Inflammatory macrophage treated with lipopolysaccharide for 1 hour (primary cell): ENCODE data around the gene TRDMT1.
"Not testable (repeated sequence)": the region's sequence is repeated elsewhere in the genome, so short reads cannot be mapped to it uniquely, and the experiment has no call there.

ENCODE experiments used
- DNase-seq, 2 donors: peaks; one replicate each; pipeline ENCODE4 v3.0.0-alpha.2; 2020 to 2022

The TRDMT1 gene

DNA sequence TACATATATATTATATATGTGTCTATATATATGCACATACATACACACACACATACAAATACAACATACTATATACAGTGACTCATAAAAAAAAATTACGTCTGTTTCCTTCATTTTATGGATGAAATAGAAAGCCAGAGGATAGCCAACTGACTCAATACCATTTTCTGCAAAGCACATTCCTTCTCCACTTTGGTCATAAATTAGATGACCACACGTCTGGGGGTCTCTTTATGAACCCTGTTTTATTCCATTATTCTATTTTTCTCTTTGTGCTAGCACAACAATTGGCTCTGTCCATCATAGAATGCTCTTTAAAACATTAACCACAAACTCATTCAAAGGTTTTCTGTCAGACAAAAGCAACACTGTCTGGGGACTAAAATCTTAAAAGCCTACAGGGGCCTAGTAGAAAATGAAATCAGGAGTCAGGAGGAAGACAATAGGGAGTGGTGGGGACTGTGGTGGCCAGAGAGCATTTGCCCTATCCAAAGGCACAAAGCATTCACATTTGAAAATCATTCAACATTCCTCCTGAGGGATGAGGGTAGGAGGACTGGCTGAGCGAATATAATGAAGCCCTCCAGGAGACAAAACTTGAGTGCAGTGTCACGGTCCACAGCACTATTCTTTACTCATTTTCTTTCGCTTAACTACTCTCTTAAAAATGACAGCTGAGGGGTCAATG is 76.1 kb downstream of the TRDMT1 start:
- no peak for DNase-seq

DNA sequence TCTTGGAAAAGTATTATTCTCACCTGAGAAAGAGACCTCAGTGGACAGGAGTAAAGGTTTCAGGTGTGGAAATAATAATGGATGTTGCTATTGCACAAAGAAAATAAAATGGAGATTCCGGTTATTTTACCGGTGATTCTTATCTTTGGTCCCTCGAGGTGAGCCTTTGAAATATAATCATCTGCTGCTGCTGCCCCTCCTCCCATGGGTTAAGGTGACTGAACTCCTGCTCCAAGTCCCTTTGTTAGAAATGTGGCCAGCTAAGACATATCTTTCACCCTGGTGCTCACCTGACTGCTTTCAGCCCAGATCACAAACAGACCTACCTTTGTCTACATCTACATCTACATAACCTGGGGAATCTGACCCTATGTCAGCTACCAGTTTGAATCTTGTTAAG is 77.5 kb downstream of the TRDMT1 start:
- DNase-seq, result no peak

DNA sequence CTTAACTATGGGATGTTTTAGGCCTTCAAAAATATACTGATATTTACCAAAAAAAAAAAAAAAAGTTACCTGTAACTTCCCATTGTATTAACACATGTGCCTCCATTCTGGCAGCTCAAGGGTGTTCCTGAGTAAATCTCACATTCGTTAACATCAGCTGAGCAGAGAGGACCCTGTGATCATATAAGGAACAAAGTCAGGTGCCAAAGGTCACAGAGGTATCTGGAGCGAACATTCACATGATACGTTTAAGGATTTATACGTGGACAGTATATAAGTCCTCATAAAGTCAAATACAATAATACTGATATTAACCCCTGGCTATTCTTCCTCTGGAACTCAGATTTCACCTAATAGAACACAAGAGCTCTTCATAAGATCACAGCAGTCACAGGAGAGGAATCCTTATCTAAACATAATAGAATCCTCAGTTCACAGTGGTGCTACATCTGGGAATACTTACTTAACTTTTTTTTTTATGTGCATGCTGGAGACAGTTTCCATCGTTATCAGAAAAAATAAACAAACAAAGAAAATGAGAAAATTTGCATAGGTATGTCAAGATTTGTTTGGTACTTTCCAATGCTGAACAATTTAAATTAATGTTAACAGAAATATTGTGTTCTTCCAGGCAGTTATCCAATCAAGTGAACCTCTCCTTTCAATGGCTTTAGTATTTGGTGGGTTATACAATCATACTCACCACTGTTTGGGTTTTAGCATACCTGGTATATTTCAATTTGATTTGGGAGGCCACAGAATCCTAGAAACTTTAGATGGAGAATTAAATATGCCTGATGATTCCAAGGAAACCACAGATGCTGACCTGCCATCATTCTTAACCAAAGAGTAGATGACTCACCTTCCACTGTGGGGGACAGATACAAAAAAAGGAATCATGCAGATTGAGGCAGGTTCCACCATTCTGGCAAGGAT is 78.5 kb downstream of the TRDMT1 start:
- no peak for DNase-seq

DNA sequence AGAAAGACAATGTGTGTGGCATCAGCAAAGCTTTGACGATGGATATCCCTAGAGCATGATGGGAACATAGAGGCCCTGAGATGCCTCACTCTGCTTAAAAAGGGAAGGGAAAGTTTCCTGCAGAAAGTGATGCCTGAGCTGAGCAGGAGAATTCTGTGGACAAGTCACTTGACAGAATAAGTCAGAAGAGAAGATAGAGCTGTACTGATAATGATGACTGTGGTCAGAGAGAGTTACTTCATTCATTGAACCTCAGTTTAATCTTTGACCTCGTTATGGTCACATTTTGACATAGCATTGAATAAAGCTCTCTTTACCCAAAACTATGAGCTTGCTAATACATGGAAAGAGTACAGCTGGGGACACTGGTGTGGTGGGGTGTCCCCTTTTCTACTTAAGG is 79.4 kb downstream of the TRDMT1 start:
- no peak for DNase-seq

DNA sequence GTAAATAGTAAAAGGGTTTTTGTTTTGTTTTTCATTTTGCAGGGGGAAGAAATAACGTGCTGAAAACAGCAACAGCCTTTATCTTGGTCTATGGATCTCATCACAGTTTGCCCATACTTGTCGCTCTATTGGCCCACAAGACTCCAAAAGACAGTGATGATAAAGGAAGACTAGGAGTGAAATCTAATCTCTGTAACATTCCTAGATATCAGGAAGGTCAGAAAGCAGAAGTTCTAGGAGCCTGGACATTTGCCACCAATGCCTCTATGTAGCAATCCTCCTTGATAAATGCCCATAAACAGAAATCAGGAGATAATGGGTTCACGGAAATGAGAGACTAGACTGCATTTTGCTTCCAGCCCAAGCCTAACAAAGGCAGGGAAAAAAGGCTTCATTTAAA is 80.8 kb downstream of the TRDMT1 start:
- no peak for DNase-seq

DNA sequence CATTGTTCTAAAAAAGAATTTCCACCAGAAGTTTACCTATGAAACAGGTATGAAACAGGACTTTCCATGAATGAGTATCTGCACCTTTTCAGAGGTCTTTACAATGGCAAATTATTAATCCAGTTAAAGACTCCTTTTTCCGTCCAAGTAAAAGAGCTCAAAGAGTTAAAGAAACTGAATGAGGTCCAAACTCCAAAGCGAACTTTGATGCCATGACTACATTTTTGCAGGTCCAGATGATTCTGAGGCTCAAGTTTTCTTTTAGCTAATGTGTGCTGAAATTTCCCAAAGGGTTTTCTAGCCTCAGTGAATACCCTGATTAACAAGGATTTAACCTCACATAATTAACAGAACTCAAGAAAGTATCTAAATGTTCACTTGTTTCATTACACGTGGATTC is 81.6 kb downstream of the TRDMT1 start:
- DNase-seq, result no peak

DNA sequence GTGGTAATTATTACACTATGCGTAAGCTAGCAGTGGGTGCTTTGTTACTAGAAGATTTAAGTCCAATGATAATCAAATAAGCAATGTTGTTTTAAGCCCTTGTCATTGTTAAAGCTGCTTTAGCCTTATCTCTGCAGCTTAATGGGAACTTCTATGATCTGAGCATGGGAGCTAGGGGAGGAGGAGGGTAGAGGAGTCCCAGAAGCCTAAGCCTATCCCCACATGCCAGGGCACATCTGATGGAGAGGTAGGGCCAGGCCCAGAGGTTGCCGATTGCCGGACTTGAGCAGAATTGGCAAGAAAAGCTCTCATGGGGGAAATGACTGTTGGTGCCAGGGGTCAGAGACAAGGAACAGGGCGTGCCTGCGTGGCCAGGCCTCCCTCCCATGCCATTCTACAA is 85.3 kb downstream of the TRDMT1 start:
- no peak for DNase-seq

DNA sequence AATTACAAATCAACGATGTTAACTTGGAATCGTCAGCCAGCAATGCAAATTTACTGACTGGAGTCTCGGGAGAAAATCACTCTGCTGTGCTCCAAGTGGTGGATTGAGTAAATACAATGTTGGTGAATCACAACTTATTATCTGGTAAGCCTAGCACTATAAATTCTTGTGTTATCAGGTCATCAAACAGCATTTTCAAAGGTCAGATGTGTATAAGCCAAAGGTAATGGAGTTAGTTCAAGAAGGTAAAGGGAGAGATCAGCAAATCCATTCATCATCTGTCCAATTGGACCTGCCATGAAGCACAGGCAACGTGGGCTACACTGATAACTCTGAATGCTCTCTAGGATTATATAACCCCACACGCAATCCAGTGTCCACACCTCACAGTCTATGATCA is 85.8 kb downstream of the TRDMT1 start:
- DNase-seq, result no peak

DNA sequence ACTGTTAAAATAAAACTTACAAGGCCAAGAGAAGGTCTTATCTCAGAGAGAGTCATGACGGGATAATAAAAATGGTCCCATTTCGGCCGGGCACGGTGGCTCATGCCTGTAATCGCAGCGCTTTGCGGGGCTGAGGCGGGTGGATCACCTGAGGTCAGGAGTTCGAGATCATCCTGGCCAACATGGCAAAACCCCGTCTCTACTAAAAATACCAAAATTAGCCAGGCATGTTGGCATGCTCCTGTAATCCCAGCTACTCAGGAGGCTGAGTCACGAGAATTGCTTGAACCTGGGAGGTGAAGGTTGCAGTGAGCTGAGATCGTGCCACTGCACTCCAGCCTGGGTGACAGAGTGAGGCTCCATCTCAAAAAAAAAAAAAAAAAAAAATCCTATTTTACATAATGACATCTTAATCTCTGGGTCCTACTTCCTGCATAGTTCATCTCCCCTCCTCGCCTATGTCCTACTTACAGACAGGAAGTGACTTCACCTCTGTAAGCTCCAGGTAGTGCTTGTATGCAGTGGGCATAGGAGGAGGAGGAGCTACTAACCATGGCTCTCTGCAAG is 86.5 kb downstream of the TRDMT1 start:
- not testable (repeated sequence) for DNase-seq

DNA sequence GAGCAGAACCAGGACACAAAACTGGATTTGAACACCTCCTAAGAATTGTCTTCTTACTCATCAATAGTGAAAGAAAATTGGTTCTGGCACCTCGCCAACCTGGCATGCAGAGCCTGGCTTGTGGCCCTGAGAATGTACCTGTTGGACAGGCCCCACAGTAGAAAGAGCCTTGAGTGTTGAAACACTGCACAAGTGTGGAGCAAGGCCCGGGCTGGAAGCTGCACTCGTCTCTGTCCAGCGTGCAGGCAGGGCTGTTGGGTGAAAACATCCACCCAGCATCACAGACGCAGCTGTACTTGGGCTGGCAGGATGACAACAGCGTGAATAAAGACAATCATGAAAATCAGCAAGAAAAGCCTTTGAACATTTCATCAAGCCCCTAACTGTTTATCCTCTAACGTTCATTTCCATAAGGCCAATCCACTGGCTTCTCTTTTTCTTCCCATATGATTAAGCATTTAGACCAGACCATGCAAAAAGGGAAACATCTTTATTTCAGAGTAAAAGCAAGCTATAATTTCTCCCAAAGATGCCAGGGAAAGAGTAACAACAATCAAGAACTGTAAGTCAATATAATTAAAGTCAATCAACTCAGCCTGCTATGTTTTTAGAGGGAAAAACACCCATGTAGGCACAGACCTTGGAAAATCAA is 87.5 kb downstream of the TRDMT1 start:
- DNase-seq, result no peak

DNA sequence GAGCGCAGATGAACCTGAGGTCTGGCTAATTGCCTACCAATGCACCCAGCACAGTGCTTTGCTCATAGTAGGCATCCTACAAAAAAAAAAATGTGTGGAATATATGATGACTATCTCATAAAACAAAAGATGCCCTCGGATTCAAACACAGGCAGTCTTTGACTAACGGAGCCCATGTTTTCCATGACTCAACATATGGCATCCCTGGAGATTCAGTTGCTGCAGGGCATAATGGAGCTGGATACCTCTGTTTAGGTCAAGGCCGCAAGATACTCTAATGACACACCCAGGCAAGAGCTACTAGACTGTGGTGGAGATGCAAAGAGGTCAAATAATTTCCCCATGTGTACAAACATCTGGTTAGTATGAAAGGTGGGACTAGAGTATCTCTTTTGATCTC is 88.1 kb downstream of the TRDMT1 start:
- DNase-seq, result no peak

DNA sequence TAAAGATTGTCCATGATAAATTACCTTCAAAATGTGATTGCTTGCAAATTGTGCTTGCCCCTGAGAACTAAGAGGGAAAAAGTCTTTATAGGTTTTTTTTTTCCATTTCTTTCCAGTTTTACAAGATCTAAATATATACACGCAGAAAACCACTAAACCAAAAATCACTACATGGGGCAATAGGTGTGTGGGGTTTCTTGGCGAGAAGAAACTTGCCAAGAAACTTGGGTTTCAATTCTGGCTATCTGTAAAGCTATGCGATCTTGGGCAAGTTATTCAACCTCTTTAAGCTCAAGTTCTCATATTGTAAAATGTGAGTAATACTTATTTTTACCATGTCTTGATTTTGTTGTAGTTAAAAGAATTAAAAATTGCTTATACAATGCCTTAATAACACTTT is 88.9 kb downstream of the TRDMT1 start:
- no peak for DNase-seq

DNA sequence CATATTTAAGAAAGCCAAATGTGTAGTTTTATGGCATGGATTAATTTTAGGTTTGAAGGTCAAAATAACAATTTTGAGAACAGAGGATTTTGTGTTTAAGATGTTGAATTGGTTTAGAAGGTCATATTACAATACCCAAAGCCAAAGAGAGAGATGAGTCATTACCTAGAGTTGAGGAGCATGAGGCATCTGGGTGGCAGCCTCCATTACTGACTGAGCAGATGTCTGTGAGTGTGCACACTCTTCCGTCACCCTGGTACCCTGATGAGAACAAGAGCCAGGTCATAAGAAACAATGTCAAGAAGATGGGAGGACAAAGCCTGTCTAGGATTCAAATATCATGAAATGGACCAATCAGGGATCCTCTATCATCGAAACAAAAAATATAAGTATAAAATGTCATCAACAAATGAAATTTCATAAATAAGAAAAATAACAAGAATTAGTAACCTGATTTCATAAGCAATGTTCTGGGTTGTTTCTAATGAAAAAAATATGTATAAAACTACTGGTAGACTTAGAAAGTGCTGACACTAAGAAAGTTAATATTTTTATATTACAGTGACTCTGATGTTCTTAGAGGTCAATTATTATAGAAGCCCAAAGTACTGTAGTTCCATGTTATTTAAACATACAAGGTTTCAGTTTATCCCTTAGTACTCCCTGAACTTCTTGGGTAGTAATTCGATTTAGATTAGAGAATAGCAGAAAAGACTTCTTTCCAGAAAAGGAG is 91.8 kb downstream of the TRDMT1 start:
- peak; percentile 22 to 28 for DNase-seq

DNA sequence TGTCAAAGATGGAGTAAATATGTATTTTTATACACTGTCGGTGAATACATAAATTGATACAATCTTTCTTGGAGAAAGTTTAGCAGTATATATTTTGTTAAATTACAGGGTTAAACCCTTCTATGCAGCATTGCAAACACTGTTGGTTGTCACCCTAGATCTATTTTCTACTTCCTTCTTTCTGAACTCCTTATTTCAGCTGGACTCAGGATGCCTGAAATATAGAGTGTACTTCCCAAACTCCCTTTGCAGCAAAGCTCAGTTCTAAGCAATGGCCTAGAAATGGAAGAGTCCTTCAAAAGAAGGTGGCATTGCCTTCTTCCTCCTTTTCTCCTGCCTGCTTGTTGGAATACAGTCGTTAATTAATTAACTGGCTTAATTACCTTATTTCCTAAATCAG is 92.4 kb downstream of the TRDMT1 start:
- DNase-seq, result peak; percentile 12 to 22

DNA sequence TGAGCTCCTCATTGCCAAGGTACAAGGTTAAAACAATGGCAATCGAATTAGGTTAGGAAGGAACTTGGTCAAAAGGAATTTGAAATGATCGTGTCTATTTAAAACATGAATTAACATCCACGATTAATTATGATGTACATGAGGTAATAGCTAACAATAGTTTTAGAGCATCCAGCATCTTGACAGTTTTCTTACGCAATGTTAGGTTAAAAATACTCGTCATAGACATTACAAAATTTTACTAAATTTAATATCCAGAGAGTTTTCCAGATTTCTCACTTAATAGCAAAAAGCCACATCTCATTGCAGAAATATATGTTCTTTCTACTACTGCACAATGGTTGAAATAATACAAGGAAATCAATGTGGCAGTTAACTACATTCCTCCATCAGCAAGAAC is 94.5 kb downstream of the TRDMT1 start:
- DNase-seq, result no peak

DNA sequence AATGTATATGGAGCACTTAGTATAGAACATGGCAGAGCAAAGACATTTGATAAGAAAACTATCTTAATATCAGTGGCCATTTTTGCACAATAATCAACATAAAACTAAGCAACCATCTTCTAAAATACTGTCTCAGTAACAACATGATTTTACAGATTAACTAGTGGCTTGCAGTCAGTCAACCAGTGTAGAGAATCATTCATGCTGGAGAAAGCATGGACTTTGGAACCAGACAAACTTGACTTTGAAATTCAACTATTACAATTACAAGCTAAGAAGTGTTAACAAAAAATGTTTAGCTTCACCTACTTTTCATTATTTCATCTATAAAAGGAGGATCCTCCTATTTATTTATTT is 99.6 kb downstream of the TRDMT1 start:
- DNase-seq, result no peak

DNA sequence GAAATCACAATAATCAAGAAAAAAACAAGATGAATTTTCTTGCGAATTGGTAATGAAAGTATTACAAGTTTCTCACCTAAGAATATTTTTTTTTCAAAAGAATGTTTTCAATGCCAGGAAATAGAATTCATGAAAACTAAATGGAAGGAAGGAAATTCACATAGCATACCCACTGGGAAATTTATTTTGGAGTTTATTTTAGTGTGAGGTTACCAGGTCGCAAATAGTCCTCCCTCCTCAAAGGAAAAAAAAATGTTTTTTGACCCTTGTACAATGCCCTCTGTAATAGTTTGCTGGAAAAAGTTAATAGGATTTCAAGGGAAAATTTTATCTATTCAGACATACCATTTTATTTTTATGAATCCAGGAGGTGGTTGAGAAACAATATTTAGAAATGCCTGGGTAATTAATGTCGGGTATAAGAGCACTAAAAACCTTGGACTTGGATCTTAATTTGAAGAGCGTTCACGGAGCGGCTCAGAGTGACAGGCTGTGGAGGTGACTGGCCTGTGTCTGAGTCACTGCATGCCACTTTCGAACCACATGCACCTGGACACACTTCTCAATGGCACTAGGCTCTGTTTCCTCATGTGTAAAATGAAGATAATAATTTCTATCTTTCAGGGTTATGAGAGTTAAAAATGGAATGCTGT is 100.1 kb downstream of the TRDMT1 start:
- no peak for DNase-seq

DNA sequence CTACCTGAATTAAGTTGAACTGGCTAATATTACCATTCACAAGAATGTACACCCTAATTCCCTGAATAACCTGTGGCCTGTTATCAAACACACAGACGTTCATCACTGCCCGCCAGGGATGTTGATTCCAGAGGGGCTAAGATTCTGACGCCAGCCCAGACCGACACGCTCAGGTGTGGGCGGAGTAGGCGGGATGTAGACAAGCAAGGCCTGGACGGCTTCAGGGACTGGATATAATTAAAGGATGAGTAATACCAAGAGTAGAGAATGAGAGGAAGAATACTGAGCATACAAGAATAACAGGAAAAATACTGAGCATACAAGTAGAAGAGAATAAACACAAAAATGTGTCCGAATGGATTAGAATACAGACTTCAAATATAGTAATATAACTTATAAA is 100.9 kb downstream of the TRDMT1 start:
- no peak for DNase-seq

DNA sequence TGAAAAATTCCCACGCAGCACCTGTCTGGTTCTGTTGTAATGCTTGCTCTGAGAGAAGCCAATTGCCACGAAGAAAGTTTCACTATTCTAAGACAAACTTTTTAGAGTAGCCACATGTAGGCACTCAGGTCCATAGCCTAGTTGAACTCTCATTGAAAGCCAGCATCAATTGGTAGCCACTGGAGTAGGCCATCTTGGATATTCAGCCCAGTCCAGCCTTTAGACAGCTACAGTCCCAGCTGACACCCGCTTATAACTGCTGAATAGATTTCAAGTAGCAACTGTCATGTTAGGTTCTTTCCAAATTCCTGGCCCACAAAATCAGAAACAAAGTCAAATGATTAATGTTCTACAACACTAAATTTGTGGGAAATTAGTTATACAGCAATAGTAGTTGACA is 103.5 kb downstream of the TRDMT1 start:
- no peak for DNase-seq
